Stimulated activated CD4-positive, alpha-beta T cell treated with anti-CD3 and anti-CD28 coated beads, Interleukin-1b, Interleukin-23, amount 100 ng/mL, for 4 hours (primary cell): ENCODE measurements around the gene GTPBP2.
"Not testable (repeated sequence)": the region's sequence is repeated elsewhere in the genome, so short reads cannot be mapped to it uniquely, and the experiment has no call there.

Experiments
- DNase-seq, 2 donors: peaks; one replicate each; pipeline ENCODE4 v3.0.0-alpha.2; 2020; ENCODE audit warnings: low read depth in 2 of 2

The GTPBP2 gene

DNA sequence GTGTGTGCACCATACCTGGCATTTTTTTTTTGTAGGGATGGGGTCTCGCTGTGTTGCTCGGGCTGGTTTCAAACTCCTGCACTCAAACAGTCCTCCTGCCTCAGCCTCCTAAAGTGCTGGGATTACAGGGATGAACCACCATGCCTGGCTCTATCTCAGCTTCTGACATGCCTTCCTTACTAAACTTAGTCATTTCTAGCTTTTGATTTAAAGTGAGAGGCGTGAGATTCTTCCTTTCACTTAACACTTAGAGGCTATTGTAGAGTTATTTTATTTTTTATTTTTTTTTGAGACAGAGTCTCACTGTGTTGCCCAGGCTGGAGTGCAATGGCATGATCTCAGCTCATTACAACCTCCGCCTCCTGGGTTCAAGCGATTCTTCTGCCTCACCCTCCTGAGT, 33.9 kb upstream of the GTPBP2 start:
- not testable (repeated sequence) for DNase-seq

DNA sequence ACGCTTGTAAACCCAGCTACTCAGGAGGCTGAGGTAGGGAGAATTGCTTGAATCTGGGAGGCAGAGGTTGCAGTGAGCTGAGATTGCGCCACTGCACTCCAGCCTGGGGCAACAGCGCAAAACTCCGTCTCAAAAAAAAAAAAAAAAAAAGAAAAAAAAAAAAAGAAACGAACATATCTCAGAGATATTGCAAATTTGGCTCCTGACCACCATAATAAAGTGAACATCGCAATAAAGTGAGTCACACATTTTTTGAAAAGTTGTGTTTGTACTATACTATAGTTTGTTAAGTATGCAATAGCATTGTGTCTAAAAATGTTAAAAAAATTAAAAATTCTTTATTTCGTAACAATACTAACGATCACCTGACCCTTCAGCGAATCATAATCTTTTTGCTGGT, 29.1 kb upstream of the GTPBP2 start:
- no peak for DNase-seq

DNA sequence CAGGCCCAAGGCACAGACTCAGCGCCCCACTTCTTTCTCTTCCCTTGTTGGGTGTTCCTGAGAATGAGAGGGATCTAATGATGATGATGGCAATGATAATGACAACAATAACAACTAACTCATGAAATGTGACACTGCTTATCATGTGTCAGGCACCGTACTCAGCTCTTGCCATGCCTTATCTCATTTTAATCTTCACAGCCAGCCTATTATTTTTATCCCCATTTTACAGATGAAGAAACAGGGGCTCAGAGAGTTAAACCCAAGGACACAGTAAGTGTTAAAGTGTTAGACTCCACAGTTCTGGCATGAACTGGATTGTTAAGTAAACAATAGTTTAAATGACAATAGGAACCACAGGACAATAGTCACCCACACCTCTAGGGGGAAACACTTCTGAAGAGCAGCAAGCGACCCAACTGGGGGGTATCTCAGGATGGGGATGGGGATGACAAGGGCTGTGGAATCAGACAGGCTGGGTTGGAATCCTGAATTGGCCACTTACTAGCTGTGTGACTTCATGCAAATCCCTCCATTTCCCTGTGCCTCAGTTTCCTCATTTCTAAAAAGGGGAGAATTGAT, 28.2 kb upstream of the GTPBP2 start:
- DNase-seq, result no peak

DNA sequence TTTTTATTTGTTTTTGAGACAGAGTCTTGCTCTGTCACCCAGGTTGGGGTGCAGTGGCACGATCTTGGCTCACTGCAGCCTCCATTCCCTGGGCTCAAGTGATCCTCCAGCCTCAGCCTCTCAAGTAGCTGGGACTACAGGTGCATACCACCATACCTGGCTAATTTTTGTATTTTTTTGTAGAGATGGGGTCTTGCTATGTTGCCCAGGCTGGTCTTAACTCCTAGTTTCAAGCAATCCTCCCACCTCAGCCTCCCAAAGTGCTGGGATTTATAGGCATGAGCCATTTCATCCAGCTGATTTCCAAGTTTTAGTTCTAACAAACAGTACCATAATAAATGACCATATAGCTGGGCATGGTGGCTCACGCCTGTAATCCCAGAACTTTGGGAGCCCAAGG, 23.8 kb upstream of the GTPBP2 start:
- DNase-seq, result not testable (repeated sequence)

DNA sequence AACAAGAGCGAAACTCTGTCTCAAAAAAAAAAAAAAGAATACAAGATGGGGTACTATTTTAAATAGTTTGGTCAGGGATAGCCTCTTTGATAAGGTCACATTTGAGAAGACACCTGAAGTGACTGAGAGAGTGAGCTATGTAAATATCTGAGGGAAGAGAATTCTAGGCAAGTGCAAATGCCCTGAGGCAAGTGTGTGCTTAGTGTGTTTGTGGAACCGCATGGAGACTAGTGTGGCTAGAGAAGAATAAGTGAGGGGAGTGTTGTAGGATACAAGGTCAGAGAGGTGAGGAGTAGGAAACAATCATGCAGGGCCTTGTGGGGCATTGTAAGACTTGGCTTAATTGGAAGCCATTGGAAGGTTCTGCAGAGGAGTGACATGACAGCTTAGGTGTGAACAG, 19.2 kb upstream of the GTPBP2 start:
- no peak for DNase-seq

DNA sequence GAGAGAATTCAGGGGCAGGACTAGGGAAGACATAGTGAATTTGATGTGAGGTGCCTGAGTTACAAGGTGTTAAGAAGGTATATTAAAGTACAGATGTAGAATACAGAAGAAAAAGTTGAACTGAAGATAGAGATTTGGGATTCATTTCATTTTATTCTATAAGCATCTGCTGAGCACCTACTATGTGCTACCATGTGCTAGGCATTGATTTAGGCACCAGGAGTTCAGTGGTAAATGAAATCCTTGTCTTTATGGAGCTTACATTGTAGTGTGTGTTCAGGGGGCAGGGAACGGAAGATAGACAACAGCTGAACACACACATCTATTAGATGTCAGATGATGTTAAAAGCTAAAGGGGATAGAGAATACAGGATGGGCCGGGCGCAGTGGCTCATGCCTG, 18.5 kb upstream of the GTPBP2 start:
- no peak for DNase-seq

DNA sequence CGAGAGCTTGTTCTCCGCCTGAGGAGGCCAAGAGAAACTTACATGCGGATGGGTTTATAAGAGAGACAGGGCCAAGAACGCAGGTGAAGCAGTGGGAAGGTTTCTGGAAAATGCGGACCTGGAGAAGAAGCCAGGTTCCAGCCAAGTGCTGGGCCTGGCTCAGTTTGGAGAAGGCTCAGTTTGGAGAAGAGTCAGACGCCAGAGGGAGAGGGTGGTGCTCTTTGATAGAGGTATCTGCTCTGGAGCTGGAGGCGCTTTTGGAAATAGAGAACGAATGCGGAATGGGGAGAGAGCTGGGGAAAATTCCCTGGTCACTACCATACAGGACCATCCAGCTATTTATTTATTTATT, 16.5 kb upstream of the GTPBP2 start:
- no peak for DNase-seq

DNA sequence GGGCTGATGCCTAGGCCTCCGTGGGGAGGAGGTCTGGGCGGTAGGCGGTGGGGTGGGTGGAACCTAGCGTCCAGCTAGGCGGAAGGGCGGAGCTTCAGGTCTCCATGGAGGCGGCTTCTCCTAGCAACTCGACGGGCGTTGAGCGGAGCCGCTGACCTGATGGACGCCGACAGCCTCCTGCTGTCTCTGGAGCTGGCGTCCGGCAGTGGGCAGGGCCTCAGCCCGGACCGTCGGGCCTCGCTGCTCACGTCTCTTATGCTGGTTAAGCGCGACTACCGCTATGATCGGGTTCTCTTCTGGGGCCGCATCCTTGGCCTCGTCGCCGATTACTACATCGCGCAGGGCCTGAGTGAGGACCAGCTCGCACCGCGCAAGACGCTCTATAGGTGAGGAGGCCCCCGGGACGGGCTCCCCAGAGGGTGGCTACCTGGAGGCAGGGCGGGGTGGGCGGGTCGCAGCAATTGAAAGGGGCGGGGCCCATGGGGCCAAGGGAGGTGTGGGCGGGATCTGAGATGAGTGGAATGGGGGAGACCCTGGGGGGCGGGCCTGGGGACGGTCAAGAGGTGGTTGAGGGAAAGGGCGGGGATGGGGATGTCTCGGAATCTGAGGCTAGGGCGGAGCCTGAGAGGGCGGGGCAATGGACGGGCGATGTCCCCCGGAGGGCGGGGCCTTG, 16.0 kb upstream of the GTPBP2 start, which contains the start of gene RSPH9:
TSS of gene RSPH9 (plus strand) at position 97 of the 673 bp plus-strand sequence. CDS start at position 160, 63 bp downstream.
- peak; percentile 42 to 61 for DNase-seq

DNA sequence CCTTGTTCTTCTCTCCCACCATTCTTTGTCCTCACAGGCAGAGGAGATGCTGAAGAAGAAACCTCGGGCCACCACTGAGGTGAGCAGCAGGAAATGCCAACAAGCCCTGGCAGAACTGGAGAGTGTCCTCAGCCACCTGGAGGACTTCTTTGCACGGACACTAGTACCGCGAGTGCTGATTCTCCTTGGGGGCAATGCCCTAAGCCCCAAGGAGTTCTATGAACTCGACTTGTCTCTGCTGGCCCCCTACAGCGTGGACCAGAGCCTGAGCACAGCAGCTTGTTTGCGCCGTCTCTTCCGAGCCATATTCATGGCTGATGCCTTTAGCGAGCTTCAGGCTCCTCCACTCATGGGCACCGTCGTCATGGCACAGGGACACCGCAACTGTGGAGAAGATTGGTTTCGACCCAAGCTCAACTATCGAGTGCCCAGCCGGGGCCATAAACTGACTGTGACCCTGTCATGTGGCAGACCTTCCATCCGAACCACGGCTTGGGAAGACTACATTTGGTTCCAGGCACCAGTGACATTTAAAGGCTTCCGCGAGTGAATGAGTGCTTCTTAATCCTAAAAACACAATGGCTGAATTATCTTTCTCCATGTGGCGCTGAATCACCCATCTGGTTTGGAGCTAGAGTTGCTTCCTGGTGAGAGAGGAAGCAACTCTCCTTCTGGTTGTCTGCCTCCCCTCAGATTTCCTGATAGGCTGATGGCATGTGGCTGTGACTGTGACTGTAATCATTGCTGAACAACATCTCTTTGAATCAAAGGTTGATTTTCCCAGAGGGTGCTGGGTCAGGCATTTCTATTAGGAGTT, 11.1 kb upstream of the GTPBP2 start:
- DNase-seq, result no peak

DNA sequence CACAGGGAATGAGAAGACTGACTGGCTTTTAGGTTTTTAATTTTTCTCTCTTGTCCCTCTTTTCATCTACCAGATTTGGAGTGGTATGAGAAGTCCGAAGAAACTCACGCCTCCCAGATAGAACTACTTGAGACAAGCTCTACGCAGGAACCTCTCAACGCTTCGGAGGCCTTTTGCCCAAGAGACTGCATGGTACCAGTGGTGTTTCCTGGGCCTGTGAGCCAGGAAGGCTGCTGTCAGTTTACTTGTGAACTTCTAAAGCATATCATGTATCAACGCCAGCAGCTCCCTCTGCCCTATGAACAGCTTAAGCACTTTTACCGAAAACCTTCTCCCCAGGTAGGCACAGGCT, 7.2 kb upstream of the GTPBP2 start:
- DNase-seq, result no peak

DNA sequence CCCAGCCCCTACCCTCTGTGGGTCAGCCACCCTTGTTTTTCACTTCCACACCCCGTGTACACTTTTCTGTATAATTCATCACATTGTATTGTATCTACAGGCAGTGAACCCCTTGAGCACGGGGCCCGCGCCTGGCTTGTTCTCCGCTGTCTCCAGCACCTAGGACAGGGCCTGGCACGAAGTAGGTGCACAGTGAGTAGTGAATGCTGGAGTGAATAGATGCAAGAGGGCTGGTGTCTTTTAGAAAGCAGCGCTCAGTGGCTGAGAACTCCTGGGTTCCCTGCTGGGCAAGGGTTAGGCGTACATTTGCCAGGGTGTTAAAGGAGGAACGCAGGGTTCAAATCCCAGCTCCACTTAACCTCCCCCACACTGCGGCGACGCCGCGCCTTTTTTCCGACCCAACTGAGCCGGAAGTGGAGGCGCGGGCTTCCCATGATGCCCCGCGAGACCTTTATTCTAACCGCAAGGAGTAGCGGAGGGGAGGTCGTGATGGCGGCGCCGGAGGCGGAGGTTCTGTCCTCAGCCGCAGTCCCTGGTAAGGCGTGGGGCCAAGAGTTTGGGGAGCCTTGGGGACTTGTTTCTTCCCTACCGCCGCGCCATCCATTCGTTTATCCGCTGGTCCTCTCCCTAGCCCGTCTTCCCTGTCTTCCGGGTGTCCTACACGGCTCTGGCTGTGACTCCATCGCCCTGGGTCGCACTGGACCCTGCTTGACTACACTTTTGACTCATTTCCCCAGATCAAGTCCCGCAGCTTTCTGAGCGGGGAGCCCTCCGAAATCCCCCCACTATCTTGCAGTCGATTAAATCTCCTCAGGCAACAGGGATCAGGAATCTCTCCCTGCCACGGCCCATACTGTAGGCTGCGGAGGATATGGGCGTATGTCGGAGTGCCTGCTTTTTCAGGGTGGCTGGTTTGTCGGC, 6.6 kb upstream of the GTPBP2 start, which contains the start of gene MAD2L1BP:
TSS of gene MAD2L1BP (plus strand) at position 454 of the 921 bp plus-strand sequence. CDS start at position 490, 36 bp downstream.
- DNase-seq, result peak; percentile 75 to 76

DNA sequence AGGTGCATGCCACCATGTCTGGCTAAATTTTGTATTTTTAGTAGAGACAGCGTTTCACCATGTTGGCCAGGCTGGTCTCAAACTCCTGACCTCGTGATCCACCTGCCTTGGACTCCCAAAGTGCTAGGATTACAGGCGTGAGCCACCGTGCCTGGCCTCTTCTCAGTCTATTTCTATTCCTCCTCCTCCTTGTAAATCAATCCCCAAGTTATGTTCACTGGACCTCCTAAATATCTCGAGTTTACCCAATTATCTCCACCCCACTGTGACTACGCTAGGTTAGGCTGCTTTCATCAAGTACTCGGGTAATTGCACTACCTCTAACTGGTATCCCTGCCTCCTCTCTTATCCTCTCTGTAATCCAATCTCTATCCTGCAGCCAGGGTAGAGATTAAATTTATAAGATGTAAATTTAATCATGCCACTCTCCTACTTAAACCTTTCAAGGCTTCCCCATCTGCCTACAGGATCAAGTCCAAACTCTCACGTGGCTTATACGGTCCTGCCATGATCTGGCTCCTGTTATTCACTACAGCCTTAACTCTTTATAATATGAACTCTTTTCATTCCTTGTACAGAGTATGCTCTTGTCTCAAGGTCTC, 5.7 kb upstream of the GTPBP2 start:
- DNase-seq, result no peak

DNA sequence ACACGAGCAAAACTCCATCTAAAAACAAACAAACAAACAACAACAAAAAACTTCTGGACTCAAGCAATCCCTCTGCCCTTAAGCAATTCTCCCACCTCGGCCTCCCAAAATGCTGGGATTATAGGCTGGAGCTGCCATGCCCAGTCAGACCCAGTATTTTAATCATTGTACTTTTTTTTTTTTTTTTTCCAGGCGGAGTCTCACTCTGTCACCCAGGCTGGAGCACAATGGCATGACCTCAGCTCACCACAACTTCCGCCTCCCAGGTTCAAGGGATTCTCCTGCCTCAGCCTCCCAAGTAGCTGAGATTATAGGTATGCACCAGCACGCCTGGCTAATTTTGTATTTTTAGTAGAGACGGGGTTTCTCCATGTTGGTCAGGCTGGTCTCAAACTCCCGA, 3.9 kb upstream of the GTPBP2 start:
- DNase-seq, result not testable (repeated sequence)

DNA sequence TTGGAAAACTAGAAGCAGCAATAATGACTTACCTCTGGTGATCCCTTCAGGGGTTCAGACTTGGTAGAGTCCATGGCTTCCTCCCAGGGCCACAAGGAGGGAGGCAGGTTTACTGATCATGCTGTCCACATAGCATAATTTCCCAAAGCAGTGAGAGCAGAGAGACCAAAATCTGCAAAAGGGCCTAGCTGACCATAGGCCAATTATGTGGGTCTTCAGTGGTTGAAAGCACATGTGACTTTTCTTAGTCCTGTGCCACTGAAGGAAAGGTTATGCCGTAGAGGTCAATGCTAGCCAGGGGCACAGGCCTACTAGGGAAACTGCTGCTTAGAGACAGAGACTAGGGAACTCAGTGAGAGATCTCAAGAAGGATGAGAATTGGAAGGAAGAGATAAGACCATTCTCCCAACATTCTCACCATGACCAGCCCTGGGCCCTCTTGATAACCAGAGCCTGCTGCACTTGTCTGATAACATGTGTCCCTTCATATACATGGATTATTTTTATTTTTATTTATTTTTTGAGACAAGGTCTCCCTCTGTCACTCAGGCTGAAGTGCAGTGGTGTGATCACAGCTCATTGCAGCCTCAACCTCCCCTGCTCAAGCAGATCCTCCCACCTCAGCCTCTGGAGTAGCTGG, 2.0 kb upstream of the GTPBP2 start:
- DNase-seq, result no peak

DNA sequence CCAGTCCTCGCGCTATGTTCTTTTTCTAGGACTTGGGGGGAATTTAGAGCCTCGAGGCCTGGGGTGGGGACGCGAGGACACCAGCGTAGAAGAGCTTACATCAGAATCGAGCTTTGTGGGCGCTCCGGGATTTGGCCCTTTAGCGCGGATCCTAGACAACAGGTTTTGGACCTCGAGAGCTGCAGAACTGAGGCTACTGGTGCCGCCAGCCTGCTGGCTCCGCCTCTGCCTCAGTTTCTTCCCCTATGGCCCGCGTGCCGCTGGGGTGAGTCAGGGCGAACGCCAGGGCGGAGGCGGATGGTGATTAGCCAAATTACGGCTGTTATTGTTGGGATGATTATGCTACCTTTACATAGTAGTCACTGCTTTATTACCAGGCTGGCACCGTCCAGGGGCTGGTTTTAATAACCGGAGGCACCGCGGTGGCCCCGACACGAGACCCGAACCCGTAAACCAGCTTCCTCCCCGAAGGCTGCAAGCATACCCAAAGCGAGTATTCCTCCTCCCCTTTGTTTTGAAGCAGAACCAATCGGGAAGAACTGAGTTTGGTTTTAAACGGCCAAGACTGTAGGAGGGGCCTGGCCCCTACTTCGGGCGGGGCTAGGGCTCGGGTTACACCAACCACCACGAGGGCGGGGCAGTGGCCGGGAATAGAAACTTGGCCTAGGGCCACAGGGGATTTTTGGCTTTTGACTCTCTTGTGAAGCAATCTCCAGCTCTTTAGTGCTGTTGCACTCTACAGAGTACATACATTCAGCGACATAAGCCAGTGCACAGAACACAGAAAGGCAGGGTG, 639 bp upstream of the GTPBP2 start:
- DNase-seq, result peak; percentile 64 to 73

DNA sequence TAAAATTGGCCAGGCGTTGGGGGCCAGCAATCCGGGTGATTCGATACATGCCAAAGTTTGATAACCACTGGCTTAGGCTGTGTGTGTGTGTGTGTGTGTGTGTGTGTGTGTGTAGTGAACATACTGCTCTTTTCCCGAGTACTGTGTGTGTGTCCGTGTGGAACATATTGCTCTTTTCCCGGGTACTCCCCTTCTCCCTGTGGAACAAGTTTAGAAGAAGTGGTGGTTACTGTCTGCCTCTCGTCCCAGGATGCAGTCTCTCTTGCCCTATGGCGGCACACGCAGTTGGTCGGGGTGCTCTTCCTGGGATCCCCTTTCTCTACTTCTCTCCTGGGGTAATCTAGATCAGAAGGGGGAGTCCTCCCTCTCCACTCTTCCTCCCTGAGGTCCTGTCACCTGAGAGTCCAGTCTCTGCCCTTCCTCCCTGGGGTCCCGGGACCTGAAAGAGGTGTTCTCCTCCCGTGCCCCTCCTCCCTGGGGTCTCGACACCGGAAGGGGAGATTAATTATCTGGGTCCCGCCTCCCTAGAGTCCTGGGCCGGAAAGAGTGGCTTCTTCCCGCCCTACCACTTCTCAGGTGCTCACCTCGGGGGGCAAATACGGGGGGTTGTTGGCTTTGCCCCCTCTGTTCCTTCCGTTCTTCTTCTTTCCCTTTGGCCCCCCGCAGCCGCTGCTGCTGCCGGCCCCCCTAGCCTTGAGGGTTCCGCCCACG, 516 bp downstream of the GTPBP2 start:
- DNase-seq, result peak in 1 of 2 donors; percentile 33

DNA sequence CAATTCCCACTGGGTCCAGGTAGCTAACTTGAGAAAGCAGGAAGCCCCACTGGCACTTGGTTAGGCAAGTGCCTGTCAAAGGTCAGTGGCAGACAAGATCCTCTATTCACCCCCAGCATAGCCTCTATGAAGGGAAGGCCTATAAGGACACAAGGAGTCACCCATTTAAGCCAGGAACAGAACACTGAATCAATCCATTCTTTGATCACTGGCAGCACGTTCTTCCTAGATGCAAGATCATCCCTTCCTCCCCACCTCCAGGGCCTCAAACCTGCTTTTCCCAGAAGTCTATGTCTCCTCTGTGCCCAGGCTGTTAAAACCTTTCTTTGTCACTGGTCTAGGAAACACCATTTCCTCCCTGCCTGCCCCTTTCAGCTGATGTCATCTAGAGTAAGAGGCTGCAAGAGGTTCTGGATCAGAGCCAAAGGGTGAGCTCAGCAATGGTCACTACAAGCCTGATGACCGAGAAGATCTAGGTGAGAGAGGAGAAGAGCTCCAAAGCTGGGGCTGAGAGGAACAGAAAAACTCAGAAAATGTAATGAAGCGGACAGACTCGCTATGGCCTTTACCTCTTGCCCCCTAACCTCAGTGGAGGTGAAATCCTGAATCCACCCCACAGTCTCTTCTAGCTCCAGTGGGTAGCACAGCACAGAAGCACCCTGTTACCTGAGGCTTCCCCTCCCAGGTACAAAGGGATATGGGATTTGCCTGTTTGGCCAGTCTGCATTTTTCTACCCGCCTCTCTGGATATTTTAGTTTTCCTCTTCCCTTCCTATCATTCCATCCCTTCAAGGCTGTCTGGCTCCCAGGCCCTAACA, 1.8 kb downstream of the GTPBP2 start:
- DNase-seq, result no peak

DNA sequence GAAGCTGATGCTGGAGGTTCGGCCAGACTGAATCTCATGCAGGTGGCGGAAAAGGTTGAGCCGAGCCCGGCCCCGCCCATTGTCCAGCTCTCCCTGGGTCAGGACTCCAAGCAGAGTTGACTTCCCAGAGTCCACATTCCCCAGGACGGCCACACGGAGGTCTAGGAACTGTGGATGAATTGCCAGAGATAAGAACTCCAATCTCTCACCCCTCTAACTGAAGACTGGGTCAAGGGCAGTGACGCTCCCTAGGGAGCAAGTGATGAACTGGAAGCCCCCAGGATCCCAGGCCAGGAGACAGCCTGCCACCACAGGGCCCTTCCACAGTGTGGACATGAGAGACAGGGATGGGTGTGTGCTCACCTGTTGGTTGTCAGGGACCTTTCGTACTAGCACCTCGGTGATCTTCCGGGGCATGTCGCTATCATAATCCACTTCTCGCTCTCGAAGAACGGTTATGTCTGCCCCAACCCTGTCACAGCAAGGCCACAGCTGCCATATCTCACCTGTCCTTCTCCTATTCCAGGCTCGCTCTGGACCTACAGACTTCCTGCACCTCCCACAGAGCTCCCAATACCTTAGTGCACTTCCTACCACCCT, 3.6 kb downstream of the GTPBP2 start:
- no peak for DNase-seq
